GM19324 (cell line): ENCODE measurements around the gene TSSC4.
A peak's percentile ranks its signal among the peaks of the same experiment; 100 is the strongest.

Source experiments
- ATAC-seq: cut with Tn5 transposase; IDR thresholded peaks from one replicate; pipeline ENCODE4 v1.9.1; 2021; ENCODE audit warnings: mild to moderate bottlenecking, moderate library complexity; ENCODE audit not compliant: unreplicated experiment, low FRiP score

Gene TSSC4

DNA sequence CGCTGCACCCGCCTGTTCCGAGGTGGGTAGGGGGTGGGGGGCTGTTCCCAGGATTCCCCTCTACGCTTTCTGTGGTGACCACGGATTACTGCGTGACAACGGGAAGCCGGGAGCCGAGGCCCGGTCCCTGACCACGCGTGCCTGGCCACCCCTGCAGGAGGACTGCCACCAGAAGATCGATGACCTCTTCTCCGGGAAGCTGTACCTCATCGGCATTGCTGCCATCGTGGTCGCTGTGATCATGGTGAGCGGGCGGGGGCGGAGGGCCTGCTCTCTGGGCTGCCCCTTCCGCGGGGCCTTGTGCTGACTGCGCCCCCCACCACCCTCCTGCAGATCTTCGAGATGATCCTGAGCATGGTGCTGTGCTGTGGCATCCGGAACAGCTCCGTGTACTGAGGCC, 4.1 kb upstream of the TSSC4 start:
- ATAC-seq: no peak

DNA sequence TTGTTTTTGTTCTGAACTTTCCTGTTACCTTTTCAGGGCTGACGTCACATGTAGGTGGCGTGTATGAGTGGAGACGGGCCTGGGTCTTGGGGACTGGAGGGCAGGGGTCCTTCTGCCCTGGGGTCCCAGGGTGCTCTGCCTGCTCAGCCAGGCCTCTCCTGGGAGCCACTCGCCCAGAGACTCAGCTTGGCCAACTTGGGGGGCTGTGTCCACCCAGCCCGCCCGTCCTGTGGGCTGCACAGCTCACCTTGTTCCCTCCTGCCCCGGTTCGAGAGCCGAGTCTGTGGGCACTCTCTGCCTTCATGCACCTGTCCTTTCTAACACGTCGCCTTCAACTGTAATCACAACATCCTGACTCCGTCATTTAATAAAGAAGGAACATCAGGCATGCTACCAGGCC, 3.5 kb upstream of the TSSC4 start:
- ATAC-seq: no peak

DNA sequence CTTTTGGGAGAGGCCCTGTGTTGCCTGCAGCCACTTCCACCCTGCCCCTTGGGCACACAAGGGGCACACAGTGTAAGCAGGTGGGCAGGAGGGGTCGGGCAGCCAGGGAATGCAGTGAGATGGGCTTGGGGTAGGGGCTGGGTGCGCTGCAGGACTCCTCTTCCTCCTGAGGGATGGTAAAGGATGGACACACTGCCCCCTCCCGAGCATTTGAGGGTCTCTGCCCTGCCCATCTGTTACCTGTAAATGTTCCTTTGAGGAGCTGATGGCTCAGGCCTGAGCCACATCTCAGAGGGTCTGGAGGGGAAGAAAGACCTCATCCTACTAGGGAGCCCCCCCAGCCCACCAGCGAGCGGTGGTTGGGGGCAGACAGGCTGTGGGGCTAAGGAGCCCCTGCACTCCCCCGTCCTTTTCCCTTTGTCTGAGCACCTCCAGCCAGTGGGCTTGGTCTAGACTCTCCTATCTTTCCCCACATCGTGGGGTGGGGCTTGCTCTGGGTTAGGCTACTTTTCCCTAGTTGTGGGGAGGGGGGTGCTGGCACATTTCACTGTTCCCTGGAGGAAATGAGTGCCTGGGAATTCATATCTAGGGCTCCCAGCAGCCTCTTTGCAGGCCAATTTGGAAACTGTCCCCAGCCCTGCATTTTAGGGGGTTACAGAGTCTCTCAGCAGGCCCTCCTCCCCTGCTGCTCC, 1.7 kb upstream of the TSSC4 start:
- no peak for ATAC-seq

DNA sequence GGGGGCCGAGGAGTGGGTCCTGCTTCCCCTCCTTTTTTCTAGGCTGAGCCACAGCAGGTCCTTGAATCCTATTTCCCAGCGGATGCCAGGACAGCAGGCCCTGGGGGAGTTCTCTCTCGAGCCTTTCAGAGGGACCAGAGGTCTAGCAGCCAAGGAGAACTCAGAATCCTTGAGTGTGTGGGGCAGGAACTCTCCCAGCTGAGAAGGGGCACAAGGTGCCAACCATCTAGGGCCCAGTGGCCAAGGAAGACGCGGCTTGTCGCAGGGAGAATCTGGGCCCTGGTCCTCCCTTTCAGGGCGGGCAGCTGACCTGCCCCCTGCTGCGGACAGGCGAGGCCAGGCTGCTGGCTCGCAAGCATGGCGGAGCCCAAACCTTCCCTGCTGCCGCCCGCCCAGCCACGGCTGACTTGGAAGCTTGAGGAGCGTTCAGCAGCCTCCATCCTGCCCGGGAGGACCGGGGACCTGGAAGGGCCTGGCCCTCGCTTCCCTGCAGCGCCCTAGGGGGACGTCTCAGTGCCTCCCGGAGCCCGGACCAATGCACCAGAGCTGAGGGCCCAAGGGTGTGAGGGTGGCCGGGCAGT, 972 bp upstream of the TSSC4 start:
- ATAC-seq: peak; percentile 21

DNA sequence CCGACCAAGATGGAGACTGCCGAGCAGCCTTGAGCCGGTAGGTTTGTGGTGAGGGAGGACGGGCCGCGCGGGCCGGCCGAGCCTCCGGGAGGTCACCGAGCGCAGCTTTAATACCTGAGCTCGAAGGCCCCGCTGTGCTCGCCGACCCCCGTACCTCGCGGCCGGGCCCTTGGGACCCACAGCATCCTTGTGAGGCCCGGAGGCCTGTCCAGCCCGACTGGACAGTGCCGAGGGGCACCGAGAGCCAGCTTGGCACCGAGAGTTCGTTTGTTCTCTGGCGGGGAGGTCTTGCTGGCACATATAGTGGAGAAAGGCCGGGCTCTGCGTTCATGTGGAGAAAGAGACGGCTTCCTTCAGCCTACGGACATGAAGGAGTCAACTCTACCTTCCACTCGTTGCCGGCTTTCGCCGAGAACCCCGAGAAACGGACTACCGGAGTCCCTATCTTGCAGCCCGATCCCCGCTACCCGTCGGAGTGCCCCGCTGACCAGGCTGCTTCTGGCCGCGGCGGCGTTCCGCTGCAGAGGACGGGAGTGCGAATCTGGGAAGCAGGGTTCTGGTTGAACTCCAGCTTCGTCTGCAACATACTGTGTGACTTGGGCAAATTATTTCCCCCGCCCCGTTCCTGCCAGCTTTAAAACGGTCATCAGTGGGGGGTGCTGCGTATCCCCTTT, 349 bp downstream of the TSSC4 start:
- no peak for ATAC-seq

DNA sequence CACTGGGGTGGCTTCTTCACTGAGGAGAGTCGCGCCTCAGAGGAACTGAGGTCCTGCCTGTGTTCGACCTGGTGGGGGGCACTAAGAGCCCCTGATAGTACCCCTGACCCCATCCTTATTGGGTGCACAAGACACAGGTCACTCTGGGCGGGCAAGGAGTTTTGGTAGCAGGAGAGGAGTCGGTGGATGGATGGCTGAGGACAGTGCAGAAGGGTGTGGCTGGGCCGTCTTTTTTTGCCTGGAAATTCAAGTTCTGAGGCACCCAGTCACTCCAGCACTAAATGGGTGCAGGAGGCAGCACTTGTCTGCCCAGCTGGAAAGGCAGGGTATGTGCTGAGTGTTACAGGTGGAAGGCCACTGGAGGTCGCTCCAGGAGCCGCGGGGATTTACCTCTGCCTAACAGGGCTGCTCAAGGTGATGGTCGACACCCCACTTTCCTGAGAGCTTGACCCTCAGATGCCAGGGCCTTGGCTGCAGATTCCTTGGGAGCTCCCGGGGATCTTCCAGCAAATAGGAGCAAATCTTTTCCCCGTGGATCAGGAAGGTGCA, 960 bp downstream of the TSSC4 start:
- ATAC-seq: no peak

DNA sequence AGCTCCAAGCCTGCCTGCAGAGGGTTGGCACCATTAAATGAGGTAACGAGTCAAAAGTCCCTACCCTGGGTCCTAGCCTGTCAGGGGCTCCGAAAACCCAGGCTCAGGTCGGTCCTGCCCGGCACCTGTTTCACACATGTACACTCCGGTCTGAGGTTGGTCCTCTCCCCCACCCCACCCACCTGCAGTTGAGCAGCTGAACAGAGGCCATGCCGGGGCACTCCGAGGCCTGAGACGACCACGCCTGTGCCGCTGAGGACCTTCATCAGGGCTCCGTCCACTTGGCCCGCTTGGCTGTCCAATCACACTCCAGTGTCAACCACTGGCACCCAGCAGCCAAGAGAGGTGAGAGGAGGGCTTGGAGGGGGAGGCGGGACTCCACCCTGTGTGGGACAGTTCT, 1.6 kb downstream of the TSSC4 start:
- ATAC-seq: no peak

DNA sequence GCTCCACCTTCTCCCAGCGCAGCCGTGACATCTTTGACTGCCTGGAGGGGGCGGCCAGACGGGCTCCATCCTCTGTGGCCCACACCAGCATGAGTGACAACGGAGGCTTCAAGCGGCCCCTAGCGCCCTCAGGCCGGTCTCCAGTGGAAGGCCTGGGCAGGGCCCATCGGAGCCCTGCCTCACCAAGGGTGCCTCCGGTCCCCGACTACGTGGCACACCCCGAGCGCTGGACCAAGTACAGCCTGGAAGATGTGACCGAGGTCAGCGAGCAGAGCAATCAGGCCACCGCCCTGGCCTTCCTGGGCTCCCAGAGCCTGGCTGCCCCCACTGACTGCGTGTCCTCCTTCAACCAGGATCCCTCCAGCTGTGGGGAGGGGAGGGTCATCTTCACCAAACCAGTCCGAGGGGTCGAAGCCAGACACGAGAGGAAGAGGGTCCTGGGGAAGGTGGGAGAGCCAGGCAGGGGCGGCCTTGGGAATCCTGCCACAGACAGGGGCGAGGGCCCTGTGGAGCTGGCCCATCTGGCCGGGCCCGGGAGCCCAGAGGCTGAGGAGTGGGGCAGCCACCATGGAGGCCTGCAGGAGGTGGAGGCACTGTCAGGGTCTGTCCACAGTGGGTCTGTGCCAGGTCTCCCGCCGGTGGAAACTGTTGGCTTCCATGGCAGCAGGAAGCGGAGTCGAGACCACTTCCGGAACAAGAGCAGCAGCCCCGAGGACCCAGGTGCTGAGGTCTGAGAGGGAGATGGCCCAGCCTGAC, 2.5 kb downstream of the TSSC4 start:
- ATAC-seq: no peak

DNA sequence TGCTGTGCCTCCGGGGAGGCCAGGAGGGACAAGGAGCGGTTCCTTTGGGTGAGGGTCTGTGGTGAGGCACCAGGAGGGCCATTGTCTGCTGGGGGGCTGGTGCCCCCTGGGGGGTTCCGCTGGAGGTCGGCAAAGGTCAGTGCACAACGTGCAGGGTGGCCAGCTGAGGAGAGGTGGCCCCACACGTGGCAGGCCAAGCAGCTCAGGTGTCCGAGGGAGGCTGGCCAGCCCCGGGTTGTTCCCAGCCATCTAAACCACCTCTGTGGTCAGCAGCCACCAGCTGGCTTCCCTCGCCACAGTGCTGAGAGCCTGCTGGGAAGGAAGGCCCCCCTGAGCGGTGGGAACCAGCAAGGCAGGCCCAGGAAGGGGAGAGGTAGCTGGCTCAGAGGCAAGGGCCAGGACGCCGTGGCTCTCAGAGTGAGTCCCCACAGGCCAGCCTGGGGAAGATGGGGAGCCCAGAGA, 4.2 kb downstream of the TSSC4 start:
- no peak for ATAC-seq

DNA sequence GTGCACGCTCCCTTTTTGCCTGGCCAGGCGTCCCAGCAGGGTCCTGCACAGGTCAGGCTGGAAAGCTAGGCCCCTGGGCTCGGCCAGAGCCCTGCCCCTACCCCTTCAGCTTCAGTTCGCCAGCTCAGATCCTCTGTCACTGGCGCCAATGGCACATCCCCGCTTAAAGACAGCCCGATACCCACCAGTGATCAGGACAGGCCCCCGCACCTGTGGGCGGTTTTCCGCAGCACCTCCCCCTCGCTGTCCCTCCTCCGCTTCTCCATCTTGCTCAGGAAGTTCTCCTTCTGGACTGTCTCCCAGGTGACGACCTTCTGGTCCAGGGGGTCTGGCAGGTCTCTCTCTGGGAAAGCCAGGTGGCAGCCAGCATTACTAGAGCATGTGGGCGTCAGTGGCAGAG, 5.9 kb downstream of the TSSC4 start:
- ATAC-seq: no peak

DNA sequence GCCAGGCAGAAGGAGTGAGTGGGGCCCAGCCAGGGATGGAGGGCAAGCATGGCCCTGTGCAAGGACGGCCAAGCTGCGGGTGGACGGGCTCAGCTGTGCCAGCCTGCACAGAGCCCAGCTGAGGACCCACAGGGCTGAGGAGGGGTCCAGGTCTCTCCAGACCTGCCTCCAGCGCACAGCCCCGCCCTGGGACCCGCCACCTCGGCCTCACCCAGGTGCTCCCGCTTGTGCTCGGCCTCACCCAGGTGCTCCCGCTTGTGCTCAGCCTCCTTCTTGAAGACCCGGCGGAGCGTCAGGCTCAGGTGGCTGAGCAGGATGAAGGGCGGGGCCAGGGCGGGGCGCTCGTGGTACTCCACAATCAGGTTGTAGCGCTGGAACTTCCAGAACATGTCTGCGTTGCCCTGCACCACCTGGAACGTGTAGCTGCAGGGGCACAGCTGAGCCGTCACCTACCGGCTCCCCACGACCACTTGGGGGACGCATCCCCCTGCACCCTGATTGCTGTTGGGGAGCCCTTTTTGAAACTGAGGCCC, 6.4 kb downstream of the TSSC4 start:
- ATAC-seq: no peak

DNA sequence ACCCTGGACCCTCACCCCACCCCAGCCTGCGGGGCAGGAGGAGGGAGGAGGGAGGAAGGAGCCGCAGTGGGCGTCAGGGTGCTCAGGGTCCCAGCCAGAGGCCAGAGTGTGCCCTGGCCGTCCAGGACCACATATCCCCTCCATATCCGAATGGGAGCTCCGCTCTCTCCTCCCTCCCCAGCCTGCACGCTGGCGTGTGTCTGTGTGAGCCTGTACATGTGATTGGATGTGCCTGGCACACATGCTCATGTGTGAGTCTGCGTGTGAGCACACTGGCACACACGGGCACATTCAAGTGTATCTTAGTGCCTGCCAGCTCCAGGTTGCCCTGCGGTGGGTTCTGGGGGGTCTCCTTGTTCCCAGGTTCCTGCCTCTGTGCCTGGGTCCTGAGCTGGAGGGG, 8.1 kb downstream of the TSSC4 start:
- ATAC-seq: no peak

DNA sequence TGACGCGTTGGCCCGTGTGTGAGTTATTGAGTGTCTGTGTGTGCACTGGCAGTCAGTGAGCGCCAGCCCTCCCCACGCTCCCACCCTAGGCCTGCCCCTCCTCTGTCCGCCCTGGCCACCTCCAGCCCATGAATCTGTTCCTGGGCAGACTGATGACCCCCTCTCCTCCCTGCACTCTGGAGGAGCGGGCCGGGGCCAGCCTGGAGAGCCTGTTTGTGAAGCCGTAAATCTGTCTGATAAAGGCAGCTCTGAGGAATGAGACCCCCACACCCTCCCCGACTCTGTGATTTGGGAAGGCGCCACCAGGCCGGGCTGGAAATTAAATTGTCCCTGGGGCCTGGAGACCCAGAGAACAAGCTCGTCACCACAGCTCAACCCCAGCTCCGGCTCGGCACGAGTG, 8.6 kb downstream of the TSSC4 start:
- ATAC-seq: no peak

DNA sequence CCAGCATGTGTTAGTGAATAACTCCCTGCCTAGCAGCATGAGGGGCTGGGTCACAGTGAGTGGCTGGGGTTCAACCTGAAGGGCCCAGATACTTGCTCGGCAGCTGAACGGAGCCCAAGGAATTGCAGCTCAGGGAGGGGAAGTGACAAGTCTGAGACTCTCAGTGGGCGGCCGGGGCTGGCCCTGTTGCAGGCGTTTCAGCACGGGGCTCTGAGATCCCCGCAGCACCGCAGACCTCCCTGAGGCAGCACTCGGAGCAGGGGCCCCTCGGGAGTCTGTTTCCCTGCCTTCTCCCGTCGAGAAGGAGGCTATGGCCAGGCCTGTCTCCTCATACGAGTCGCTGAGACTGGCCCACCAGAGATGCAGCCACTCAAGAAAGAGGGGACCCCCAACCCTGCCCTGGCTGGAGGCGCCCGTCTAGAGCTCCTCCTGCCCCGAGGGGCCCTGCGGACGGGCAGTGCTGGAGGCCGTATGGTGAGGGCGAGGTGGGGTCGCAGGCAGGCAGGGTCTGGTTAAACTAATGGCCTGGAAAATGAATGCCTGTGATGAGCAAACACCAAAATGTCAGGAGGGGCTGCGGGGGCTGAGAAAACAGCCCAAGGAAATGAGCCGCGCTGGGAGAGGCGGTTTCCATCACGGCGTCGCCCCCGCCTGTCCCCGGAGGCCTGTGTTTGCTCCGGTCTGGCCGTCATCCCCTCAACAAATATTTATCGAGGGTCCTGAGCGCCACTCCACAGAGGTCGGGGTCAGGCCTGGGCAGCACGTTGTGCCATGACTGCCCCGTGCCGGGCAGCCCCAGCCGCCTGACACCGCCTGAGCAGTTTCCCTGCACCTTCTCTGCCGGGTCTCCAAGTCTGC, 9.3 kb downstream of the TSSC4 start:
- no peak for ATAC-seq

DNA sequence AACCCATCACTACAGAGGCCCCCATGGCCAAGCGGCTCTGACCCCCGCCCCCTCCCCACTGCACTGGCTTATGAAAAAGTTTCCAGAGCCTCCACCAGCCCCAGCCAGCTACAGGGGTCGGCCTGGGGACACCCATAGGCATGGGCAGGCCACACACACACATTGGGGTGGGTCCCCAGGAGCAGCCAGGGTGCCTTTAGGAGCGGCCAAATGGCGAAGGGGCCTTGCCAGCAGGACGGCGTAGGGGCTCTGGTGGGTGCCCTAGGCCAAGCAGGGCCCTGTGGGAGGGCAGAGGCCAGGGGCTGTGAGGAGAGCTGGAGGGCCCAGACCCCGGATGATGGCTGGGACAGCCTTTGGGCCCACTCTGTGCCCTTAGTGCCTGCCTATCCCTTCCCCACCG, 10.1 kb downstream of the TSSC4 start:
- no peak for ATAC-seq

DNA sequence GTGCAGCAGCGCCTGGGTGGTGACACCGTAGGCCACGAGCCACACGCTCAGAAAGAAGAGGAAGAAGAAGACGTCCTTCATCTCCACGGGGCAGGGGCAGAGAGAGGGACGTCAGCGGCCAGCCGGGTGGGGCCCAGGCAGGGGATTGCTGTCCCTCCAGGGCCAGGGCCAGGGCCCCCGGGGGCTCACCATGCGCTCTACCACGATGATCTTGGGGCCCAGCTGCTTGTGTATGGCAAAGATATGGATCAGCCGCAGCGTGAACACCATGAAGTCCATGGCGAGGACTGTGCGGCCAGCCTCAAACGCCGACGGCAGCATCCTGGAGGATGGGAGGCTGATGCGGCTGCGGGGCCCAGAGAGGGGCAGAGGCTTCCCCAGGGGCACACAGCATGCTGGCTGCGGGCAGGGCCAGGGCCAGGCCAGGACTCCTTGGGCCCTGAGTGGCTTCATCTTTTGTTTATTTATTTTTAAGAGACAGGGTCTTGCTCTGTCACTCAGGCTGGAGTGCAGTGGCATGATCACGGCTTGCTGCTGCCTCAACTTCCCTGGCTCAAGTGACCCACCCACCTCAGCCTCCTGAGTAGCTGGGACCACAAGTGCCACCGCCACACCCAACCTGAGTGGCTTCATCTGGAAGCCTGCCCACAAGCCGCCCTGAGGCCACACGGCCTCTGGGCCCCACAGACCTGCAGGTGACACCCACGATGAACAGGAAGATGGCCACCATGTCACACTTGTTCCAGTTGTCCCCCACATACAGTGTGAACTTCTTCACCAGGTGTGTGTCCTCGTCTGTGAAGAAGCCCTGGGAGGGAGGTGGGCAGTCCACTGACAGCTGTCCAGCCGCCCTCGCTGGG, 11.1 kb downstream of the TSSC4 start:
- ATAC-seq: no peak

DNA sequence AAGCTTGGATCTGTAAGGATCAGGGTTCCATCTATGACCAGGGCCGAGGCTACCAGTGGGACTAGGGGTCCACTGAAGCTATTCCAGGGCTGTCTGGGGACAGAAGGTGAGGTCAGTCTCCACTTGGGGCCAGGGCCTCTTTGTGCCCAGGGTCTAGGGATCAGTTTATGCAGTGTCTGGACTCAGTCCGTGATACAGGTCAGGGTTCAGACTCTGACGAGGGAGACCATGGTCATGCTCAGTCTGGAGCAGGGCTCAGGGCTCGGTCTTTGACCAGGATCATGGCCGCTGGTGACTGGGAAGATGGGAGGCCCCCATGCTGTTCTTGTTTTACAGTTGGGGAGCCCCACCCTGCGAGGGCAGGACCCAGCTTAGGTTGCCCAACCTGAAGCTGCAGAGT, 11.8 kb downstream of the TSSC4 start:
- ATAC-seq: no peak

DNA sequence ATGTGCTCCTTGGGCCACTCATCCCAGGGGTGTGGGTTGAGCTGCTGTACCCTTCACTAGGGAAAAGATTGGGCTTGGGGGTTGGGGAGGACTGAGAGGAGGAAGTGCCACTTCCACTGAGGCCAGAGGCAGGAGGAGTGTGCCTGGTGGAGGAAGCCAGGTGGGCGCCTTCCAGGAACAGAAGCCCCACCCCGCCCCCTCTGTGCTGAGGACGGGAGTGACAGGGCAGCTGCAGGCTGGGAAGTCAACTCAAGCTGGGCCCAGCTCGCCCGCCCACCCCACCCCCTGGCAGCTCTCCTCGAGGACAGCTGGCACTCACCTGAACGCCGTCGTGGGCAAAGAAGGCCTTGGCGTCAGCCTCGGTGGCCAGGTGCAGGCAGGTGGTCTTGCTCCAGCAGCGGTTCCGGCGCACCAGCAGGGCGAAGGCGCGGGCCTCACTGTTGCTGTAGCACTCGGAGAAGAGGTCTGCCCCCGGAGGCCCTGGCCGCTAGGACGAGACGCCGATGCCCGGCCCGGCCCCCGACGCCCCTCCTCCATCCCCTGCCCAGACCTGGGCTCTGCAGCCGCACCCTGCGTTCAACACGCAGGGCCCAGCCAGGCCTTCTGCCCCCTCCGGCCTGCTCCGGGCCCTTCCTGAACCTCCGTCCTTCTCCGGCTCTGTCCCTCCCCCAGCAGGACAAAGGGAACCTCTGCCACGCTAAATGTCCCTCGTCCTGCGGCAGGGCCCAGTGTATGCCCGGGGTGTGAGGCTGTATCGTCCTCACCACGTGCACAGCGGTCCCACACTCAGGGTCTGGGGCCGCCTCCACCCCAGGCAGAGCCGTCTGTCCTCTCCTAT, 13.4 kb downstream of the TSSC4 start:
- no peak for ATAC-seq
